Mesothelial cell of epicardium (in vitro differentiated cells): Measurements from ENCODE around the gene OIT3. TPM values are rescaled to one million over a fixed set of nuclear protein-coding genes. Genes with fewer than 3 reads are reported as not detected.

Source experiments
- DNase-seq, 2 experiments: peaks; one replicate each; pipeline ENCODE4 v3.0.0; 2021; ENCODE audit warnings: low spot score in 2 of 2; ENCODE audit not compliant: unreplicated experiment in 2 of 2
- H3K27ac Mint-ChIP-seq: 2 replicates; pipeline ENCODE4 v1.8.0; 2021; ENCODE audit warnings: mixed read lengths
- H3K27me3 Mint-ChIP-seq: 2 replicates; pipeline ENCODE4 v1.8.0; 2021; ENCODE audit warnings: low read depth, mixed read lengths
- H3K36me3 Mint-ChIP-seq: 2 replicates; pipeline ENCODE4 v1.8.0; 2021; ENCODE audit warnings: mixed read lengths
- H3K4me1 Mint-ChIP-seq: 2 replicates; pipeline ENCODE4 v1.8.0; 2021; ENCODE audit warnings: mixed read lengths
- H3K4me3 Mint-ChIP-seq: 2 replicates; pipeline ENCODE4 v1.8.0; 2021; ENCODE audit warnings: mild to moderate bottlenecking, moderate library complexity, mixed read lengths
- H3K9me3 Mint-ChIP-seq: 2 replicates; pipeline ENCODE4 v1.8.0; 2021; ENCODE audit warnings: mixed read lengths
- total RNA-seq: library from RNA; stranded (reverse); gene quantifications from 3 replicates; pipeline ENCODE4 v1.2.1, GENCODE V29; 2021
- TF ChIP-seq, protein P1 (sequence below): fragments of 200-600 bp; sonication (generic); IDR thresholded peaks from one replicate; pipeline ENCODE4 v1.5.0; 2021; ENCODE audit warnings: antibody characterized with exemption; ENCODE audit not compliant: unreplicated experiment

OIT3 gene
- total RNA-seq, 1 donor from 2014 or later = 0.34 TPM

- H3K9me3 Mint-ChIP-seq = no peaks in the 10 kb centered on the region
- no peaks in the 10 kb centered on the region for H3K36me3 Mint-ChIP-seq
- H3K27ac Mint-ChIP-seq = no peak overlapping the region
Measured at GRCh38 chr10:72951760-72952159, 58.2 kb downstream of the OIT3 start.

GRCh38 chr10:72952189-72952588, 58.6 kb downstream of the OIT3 start:
- Mint-ChIP-seq H3K9me3 (no peaks in the 10 kb centered on the region), H3K36me3 (no peaks in the 10 kb centered on the region), H3K4me3 (no peak overlapping the region), H3K27me3 (no peaks in the 10 kb centered on the region), H3K4me1 (no peaks in the 10 kb centered on the region), H3K27ac (no peak overlapping the region)
- TF ChIP-seq, protein P1, sequence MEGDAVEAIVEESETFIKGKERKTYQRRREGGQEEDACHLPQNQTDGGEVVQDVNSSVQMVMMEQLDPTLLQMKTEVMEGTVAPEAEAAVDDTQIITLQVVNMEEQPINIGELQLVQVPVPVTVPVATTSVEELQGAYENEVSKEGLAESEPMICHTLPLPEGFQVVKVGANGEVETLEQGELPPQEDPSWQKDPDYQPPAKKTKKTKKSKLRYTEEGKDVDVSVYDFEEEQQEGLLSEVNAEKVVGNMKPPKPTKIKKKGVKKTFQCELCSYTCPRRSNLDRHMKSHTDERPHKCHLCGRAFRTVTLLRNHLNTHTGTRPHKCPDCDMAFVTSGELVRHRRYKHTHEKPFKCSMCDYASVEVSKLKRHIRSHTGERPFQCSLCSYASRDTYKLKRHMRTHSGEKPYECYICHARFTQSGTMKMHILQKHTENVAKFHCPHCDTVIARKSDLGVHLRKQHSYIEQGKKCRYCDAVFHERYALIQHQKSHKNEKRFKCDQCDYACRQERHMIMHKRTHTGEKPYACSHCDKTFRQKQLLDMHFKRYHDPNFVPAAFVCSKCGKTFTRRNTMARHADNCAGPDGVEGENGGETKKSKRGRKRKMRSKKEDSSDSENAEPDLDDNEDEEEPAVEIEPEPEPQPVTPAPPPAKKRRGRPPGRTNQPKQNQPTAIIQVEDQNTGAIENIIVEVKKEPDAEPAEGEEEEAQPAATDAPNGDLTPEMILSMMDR = no peak
- DNase-seq = no peak

More at GRCh38 chr10:72951760-72952159, 58.2 kb downstream of the OIT3 start:
- TF ChIP-seq, protein P1 = no peak
- H3K27me3 Mint-ChIP-seq = no peaks in the 10 kb centered on the region
- no peak for DNase-seq
- H3K4me3 Mint-ChIP-seq = no peak overlapping the region
- H3K4me1 Mint-ChIP-seq = no peaks in the 10 kb centered on the region

GRCh38 chr10:72952642-72953158, 59.2 kb downstream of the OIT3 start:
- Mint-ChIP-seq H3K9me3 (no peaks in the 10 kb centered on the region), H3K4me3 (no peak overlapping the region), H3K27ac (no peak overlapping the region), H3K27me3 (no peaks in the 10 kb centered on the region), H3K4me1 (no peaks in the 10 kb centered on the region), H3K36me3 (no peaks in the 10 kb centered on the region)
- TF ChIP-seq, protein P1 = no peak
- no peak for DNase-seq

DNA sequence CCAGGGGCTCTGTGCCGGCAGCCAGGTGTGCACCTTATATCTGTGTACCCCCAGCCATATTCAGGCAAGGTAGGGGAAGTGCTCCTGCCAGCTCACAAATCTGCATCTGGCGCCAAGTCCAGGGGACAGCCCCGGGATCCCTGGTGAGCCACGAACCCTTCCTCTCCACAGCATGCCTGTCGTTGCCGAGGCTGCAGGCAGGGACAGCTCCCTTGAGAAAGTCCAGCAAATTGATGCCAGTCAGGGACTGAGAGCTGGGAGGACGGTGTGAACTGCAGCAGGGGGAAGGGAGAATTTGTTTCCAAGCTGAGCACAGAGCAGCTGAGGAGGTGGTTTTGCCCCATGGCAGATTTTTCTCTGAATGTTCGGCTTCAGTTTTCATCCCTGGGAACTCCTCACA, 60.1 kb downstream of the OIT3 start:
- no peaks in the 10 kb centered on the region for H3K4me1 Mint-ChIP-seq
- H3K36me3 Mint-ChIP-seq = no peaks in the 10 kb centered on the region
- no peak overlapping the region for H3K4me3 Mint-ChIP-seq
- TF ChIP-seq, protein P1 = no peak
- no peaks in the 10 kb centered on the region for H3K27me3 Mint-ChIP-seq
- DNase-seq = no peak
- H3K9me3 Mint-ChIP-seq = no peaks in the 10 kb centered on the region
- H3K27ac Mint-ChIP-seq = no peak overlapping the region

GRCh38 chr10:72954230-72954595, 60.7 kb downstream of the OIT3 start:
- Mint-ChIP-seq H3K4me1 (no peaks in the 10 kb centered on the region), H3K4me3 (no peak overlapping the region), H3K27ac (no peak overlapping the region), H3K27me3 (no peaks in the 10 kb centered on the region), H3K36me3 (no peaks in the 10 kb centered on the region), H3K9me3 (no peaks in the 10 kb centered on the region)
- DNase-seq = no peak
- TF ChIP-seq, protein P1 = no peak
